ENCODE results near the gene GSK3B. TPM values are rescaled to one million over a fixed set of nuclear protein-coding genes. Genes with fewer than 3 reads are reported as not detected.

GSK3B gene
- polyA plus RNA-seq, 1 donor: 31.4 TPM

DNA sequence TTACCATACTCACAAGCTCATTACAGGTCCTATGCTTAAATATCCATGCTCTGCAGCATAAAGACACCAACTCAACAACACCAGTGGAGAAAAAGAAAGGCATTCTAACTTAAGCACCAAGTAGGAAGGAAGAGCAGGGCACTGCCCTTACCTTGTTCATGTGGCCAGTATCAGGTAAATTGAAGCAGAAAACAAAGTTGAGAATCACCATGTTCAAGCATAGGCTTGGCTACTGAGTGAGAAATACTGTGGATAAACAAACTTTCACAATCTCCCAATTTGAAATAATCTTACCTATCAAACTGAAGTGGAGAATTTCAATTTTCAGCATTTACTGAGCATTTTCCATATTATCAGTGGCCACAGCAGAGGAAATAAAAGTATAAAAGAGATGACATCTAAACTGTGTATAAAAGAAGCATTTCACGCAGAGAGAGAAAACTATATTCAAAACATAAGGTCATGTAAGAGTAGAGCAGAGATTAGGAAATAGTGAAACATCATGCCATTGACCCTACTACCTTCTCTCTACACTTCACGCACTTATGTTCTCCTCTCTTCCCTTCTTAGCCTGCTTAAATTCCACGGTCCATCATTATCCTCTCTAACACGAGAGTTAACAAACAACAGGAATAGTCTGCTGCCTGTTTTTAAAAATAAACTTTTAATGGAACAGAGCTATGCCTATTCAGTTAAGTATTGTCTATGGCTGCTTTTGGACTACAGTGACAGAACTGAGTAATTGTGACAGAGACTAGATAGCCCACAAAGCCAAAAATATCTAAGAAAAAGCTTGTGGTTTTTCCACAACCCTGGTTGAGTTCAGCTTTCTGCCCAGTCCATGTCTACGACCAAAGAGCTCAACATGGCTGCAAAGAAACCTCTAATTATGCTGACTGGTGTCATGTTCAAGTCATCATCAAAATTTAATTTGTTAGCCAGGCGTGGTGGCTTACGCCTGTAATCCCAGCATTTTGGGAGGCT, 169.8 kb downstream of the GSK3B start:
- no peaks in the 10 kb centered on the region for H3K4me1 ChIP-seq (ENCODE audit: control insufficient read depth, insufficient read depth, low read length)
- no peak overlapping the region for H3K4me3 ChIP-seq (ENCODE audit: low read length)
- no peaks in the 10 kb centered on the region for H3K27me3 ChIP-seq (ENCODE audit: control insufficient read depth, insufficient read depth, low read length)
- H3K27ac ChIP-seq (ENCODE audit: low read length): no peak overlapping the region
- no peak for DNase-seq
- H3K9me3 ChIP-seq (ENCODE audit: control insufficient read depth, low read depth, low read length): peaks cover 8% of the 10 kb centered on the region
- 100% methylated on average over 2 of the region's 7 CpGs for WGBS (ENCODE audit: insufficient coverage, low lambda C conversion rate)
- peaks cover 10% of the 10 kb centered on the region for H3K36me3 ChIP-seq (ENCODE audit: control insufficient read depth, insufficient read depth, low read length)

DNA sequence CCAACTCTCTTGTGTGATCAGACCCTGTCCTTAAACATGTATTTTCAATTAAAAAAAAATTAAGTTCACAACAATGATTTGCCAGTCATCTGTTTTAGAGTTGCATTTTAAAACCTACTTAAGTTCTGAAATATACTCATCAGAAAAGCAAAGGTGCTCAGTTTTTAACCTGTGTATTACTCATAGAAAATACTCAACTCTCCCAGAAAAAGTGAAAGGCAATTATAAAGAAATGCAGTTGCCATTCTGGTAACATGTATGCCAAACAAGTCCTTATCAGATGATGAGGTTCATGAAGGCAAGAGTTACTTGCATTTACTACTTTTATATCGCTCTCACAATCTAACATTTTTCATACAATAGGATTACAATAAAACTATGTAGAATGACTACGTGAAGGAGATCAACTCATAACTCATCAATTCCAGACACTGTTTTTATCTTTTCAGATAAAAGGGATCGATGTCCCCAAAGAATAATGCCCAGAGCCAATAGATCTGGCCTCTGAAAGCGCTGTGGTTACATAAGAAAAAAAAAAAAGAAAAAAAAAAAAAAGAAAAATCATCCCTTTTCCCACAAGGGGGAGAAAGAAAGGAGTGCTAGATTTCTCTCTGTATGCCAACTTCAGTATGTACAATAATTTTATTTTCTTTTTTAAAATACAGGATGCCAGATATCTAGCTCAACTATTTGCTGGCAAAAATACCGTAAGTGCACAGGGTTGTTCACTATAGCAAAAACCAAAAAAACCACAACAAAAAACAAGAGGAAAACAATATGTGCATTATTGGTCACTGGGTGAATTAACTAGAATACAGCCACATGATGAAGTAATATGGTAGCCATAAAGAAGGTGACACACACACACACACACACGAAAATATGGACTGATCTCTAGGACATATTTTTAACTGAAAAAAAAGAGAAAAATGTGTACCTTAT, 175.0 kb downstream of the GSK3B start:
- no peak for DNase-seq
- Histone ChIP-seq H3K9me3 (ENCODE audit: control insufficient read depth, low read depth, low read length) (peaks cover 8% of the 10 kb centered on the region), H3K36me3 (ENCODE audit: control insufficient read depth, insufficient read depth, low read length) (peaks cover 11% of the 10 kb centered on the region), H3K27me3 (ENCODE audit: control insufficient read depth, insufficient read depth, low read length) (no peaks in the 10 kb centered on the region), H3K4me3 (ENCODE audit: low read length) (no peak overlapping the region), H3K4me1 (ENCODE audit: control insufficient read depth, insufficient read depth, low read length) (no peaks in the 10 kb centered on the region), H3K27ac (ENCODE audit: low read length) (no peak overlapping the region)
- 100% methylated on average over 3 of the region's 6 CpGs for WGBS (ENCODE audit: insufficient coverage, low lambda C conversion rate)

GRCh38 chr3:119913021-119913420, 181.2 kb downstream of the GSK3B start:
- WGBS (ENCODE audit: insufficient coverage, low lambda C conversion rate): 100% methylated on average over 1 of the region's 3 CpGs
- no peaks in the 10 kb centered on the region for H3K4me1 ChIP-seq (ENCODE audit: control insufficient read depth, insufficient read depth, low read length)

GRCh38 chr3:119912220-119912619, 182.0 kb downstream of the GSK3B start:
- H3K27ac ChIP-seq (ENCODE audit: low read length): no peak overlapping the region
- peaks cover 14% of the 10 kb centered on the region for H3K36me3 ChIP-seq (ENCODE audit: control insufficient read depth, insufficient read depth, low read length)
- no peaks in the 10 kb centered on the region for H3K9me3 ChIP-seq (ENCODE audit: control insufficient read depth, low read depth, low read length)
- H3K4me1 ChIP-seq (ENCODE audit: control insufficient read depth, insufficient read depth, low read length): no peaks in the 10 kb centered on the region
- no peaks in the 10 kb centered on the region for H3K27me3 ChIP-seq (ENCODE audit: control insufficient read depth, insufficient read depth, low read length)
- WGBS (ENCODE audit: insufficient coverage, low lambda C conversion rate): no CpG with 5 or more reads among the region's 2 CpGs
- DNase-seq: no peak
- H3K4me3 ChIP-seq (ENCODE audit: low read length): no peak overlapping the region

More at GRCh38 chr3:119913021-119913420, 181.2 kb downstream of the GSK3B start:
- Histone ChIP-seq H3K9me3 (ENCODE audit: control insufficient read depth, low read depth, low read length) (no peaks in the 10 kb centered on the region), H3K4me3 (ENCODE audit: low read length) (no peak overlapping the region), H3K36me3 (ENCODE audit: control insufficient read depth, insufficient read depth, low read length) (peaks cover 14% of the 10 kb centered on the region), H3K27ac (ENCODE audit: low read length) (no peak overlapping the region), H3K27me3 (ENCODE audit: control insufficient read depth, insufficient read depth, low read length) (no peaks in the 10 kb centered on the region)
- no peak for DNase-seq

DNA sequence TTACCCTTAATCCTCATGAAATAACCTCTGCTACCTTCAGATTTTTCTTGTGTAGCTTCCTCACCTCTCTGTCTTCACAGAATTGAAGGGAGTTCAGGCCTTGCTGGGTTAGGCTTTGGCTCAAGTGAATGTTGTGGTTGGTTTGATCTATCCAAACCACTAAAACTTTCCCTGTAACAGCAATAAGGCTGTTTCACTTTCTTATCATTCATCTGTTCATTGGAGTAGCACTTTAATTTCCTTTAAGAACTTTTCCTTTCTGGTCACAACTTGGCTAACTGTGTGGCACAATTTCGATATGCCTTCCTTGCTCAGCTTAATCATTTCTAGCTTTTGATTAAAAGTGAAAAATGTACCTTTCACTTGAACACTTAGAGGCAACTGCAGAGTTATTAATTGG, 182.5 kb downstream of the GSK3B start:
- WGBS (ENCODE audit: insufficient coverage, low lambda C conversion rate): 100% methylated on average over 1 of the region's 1 CpG
- H3K4me1 ChIP-seq (ENCODE audit: control insufficient read depth, insufficient read depth, low read length): no peaks in the 10 kb centered on the region
- no peak for DNase-seq
- no peak overlapping the region for H3K4me3 ChIP-seq (ENCODE audit: low read length)
- peaks cover 14% of the 10 kb centered on the region for H3K36me3 ChIP-seq (ENCODE audit: control insufficient read depth, insufficient read depth, low read length)
- no peaks in the 10 kb centered on the region for H3K9me3 ChIP-seq (ENCODE audit: control insufficient read depth, low read depth, low read length)
- no peak overlapping the region for H3K27ac ChIP-seq (ENCODE audit: low read length)
- no peaks in the 10 kb centered on the region for H3K27me3 ChIP-seq (ENCODE audit: control insufficient read depth, insufficient read depth, low read length)

DNA sequence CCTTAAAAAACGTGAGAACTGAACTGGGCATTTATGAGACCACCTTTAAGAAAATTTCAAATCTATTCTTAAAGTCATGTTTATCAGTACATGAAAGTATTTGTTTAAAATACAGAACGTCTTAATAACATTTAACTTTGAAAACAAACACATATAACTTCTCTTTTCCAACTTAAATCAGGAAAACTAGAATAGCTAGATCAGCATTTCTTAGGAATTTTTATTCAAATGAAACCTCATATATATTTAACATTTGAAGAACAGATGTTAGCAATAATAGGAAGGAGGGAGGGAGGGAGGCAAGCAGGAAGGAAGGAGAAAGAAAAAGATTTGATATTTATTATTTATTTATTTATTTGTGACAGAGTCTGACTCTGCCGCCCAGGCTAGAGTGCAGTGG, 192.2 kb downstream of the GSK3B start:
- H3K4me1 ChIP-seq (ENCODE audit: control insufficient read depth, insufficient read depth, low read length): no peaks in the 10 kb centered on the region
- no peak for DNase-seq
- no peak overlapping the region for H3K4me3 ChIP-seq (ENCODE audit: low read length)
- H3K27ac ChIP-seq (ENCODE audit: low read length): no peak overlapping the region
- 100% methylated on average over 1 of the region's 3 CpGs for WGBS (ENCODE audit: insufficient coverage, low lambda C conversion rate)
- no peaks in the 10 kb centered on the region for H3K9me3 ChIP-seq (ENCODE audit: control insufficient read depth, low read depth, low read length)
- no peaks in the 10 kb centered on the region for H3K27me3 ChIP-seq (ENCODE audit: control insufficient read depth, insufficient read depth, low read length)
- H3K36me3 ChIP-seq (ENCODE audit: control insufficient read depth, insufficient read depth, low read length): peaks cover 19% of the 10 kb centered on the region

- Histone ChIP-seq H3K4me3 (ENCODE audit: low read length) (no peak overlapping the region), H3K4me1 (ENCODE audit: control insufficient read depth, insufficient read depth, low read length) (no peaks in the 10 kb centered on the region), H3K27me3 (ENCODE audit: control insufficient read depth, insufficient read depth, low read length) (no peaks in the 10 kb centered on the region), H3K27ac (ENCODE audit: low read length) (no peak overlapping the region), H3K9me3 (ENCODE audit: control insufficient read depth, low read depth, low read length) (no peaks in the 10 kb centered on the region), H3K36me3 (ENCODE audit: control insufficient read depth, insufficient read depth, low read length) (peaks cover 19% of the 10 kb centered on the region)
- WGBS (ENCODE audit: insufficient coverage, low lambda C conversion rate): 100% methylated on average over 1 of the region's 1 CpG
- DNase-seq: no peak
Observed at GRCh38 chr3:119901148-119901547, 193.1 kb downstream of the GSK3B start.

GRCh38 chr3:119899192-119899511, 195.1 kb downstream of the GSK3B start:
- H3K4me3 ChIP-seq (ENCODE audit: low read length): no peak overlapping the region
- no peak overlapping the region for H3K27ac ChIP-seq (ENCODE audit: low read length)
- DNase-seq: no peak
- peaks cover 15% of the 10 kb centered on the region for H3K36me3 ChIP-seq (ENCODE audit: control insufficient read depth, insufficient read depth, low read length)
- H3K4me1 ChIP-seq (ENCODE audit: control insufficient read depth, insufficient read depth, low read length): no peaks in the 10 kb centered on the region
- H3K9me3 ChIP-seq (ENCODE audit: control insufficient read depth, low read depth, low read length): no peaks in the 10 kb centered on the region
- no peaks in the 10 kb centered on the region for H3K27me3 ChIP-seq (ENCODE audit: control insufficient read depth, insufficient read depth, low read length)

DNA sequence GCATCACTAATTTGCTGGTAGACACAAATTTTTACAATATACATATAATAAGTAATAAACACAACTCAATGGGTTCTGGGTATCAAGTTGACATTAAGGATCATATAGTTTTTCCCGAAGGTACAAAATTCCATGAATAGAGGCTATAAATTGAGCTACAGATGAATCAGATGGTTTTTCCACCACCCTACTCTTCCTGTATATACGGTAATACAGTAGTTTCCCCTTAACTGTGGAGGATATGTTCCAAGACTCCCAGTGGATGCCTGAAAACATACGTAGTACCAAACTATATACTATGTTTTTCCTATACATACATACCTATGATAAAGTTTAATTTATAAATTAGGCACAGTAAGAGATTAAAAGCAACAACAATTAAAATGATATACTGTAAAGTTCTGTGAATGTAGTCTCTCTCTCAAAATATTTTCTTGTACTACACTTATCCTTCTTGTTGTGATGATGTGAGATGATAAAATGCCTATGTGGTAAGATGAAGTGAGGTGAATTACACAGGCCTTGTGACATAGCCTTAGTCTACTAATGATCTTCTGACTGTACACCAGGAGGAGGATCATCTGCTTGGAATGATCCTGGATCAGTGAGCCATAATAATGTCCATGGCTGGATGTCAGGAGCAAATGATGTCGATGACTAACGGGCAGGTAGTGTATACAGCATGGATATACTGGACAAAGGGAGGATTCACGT, 195.6 kb downstream of the GSK3B start:
- no peak overlapping the region for H3K4me3 ChIP-seq (ENCODE audit: low read length)
- no peak overlapping the region for H3K27ac ChIP-seq (ENCODE audit: low read length)
- H3K9me3 ChIP-seq (ENCODE audit: control insufficient read depth, low read depth, low read length): no peaks in the 10 kb centered on the region
- H3K4me1 ChIP-seq (ENCODE audit: control insufficient read depth, insufficient read depth, low read length): no peaks in the 10 kb centered on the region
- H3K27me3 ChIP-seq (ENCODE audit: control insufficient read depth, insufficient read depth, low read length): no peaks in the 10 kb centered on the region
- no peak for DNase-seq
- H3K36me3 ChIP-seq (ENCODE audit: control insufficient read depth, insufficient read depth, low read length): peaks cover 15% of the 10 kb centered on the region
- WGBS (ENCODE audit: insufficient coverage, low lambda C conversion rate): 80% methylated on average over 1 of the region's 6 CpGs

- H3K4me1 ChIP-seq (ENCODE audit: control insufficient read depth, insufficient read depth, low read length): no peaks in the 10 kb centered on the region
- H3K36me3 ChIP-seq (ENCODE audit: control insufficient read depth, insufficient read depth, low read length): peaks cover 4% of the 10 kb centered on the region
- DNase-seq: no peak
- no peaks in the 10 kb centered on the region for H3K9me3 ChIP-seq (ENCODE audit: control insufficient read depth, low read depth, low read length)
- 90% methylated on average over 2 of the region's 2 CpGs for WGBS (ENCODE audit: insufficient coverage, low lambda C conversion rate)
- H3K4me3 ChIP-seq (ENCODE audit: low read length): no peak overlapping the region
- no peaks in the 10 kb centered on the region for H3K27me3 ChIP-seq (ENCODE audit: control insufficient read depth, insufficient read depth, low read length)
- H3K27ac ChIP-seq (ENCODE audit: low read length): no peak overlapping the region
Observed at GRCh38 chr3:119894195-119894594, 200.1 kb downstream of the GSK3B start.

All from large intestine (tissue), 3 donors.